ENCODE data around the gene LIN54.
"Not testable (repeated sequence)": the region's sequence is repeated elsewhere in the genome, so short reads cannot be mapped to it uniquely, and the experiment has no call there.

The LIN54 gene

DNA sequence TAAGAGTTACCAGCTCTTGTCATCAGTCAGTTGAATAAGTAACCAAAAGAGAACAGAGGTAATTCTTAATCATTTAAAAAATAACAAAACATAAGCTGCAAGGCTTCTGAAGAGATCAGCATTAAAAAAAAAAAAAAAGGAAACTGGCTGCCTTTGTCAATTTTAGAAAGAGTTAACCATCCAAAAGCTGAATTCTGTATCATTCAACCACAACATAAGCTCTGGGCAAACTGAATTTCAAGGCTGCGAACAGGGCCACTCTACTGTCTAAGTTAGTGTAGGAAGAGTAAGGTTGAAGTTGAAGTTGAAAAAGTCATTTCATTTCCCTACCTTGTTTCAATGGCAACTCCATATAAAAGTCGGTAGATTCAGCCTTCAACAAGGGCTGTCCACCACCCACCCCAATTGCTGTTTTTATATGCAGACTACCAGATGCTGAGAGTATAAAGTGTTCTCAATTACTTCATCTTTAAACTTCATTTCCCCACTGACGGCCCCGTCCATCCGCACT lies 1.1 kb upstream of the LIN54 start:
- FAIRE-seq: no peak

GRCh38 chr4:83010111-83010521 lies 507 bp downstream of the LIN54 start:
- FAIRE-seq: no peak

- no peak for FAIRE-seq
These were observed 1.1 kb downstream of the LIN54 start for GRCh38 chr4:83009529-83009928.

- FAIRE-seq: not testable (repeated sequence)
These were observed 7.4 kb downstream of the LIN54 start for GRCh38 chr4:83003044-83003791.

DNA sequence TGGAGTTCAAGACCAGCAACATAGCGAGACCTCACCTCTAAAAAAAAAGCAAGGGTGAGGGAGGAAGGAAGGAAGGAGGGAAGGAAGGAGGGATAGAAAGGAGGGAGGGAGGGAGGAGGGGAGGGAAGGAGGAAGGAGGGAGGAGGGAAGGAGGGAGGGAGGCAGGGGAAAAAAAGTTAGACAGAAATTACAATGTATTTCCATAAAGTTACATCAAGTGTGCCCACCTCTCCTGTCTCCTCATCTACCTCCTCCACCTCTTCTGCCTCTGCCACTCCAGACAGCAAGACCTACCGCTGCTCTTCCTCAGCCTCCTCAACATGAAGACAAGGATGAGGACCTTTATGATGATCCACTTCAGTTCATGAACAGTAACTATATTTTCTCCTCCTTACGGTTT lies 8.3 kb downstream of the LIN54 start:
- no peak for FAIRE-seq

GRCh38 chr4:82998898-82999297 lies 11.7 kb downstream of the LIN54 start:
- no peak for FAIRE-seq

GRCh38 chr4:82994834-82995233 lies 15.8 kb downstream of the LIN54 start:
- FAIRE-seq: no peak

- FAIRE-seq: no peak
These were observed 20.8 kb downstream of the LIN54 start for GRCh38 chr4:82989575-82990429.

GRCh38 chr4:82988323-82988832 lies 22.2 kb downstream of the LIN54 start:
- FAIRE-seq: no peak

GRCh38 chr4:82987519-82987918 lies 23.1 kb downstream of the LIN54 start:
- FAIRE-seq: not testable (repeated sequence)

DNA sequence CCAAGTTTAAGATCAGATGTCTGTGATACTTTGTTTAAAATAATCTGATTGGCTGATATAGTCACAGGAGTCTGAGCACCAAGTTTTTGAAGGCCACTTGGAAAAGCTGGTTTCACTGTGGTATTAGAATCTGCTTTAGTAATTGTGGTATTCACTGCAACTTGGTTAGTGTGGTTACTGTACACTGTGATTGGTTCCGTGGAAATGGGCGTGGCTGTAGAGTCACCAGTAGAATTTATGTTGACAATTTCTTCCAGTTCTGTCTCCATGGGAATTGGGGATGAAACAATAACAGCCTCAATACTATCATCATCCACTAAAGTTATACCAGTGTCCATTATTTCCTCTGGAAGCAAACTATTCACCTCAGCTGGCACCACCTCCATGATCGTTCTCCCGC lies 26.2 kb downstream of the LIN54 start:
- no peak for FAIRE-seq

DNA sequence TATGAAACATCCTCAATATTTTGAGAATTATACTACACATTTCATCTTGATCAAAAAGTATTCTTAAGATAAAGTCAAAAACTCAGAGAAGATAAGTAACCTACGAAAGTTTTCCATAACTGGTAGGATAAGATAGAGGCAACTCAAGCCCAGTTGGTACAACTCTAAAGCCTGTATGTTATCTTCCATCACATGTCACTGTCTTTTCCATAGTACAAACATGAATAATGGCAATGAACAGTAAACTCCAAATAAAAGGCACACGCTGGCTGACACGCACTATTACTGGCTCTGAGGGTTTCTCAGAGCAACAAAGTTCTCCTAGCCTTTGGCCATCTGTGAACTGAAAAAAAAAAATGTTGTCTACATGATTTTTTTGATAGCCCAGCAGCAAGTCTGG lies 27.2 kb downstream of the LIN54 start:
- FAIRE-seq: no peak

GRCh38 chr4:82981138-82981537 lies 29.5 kb downstream of the LIN54 start:
- FAIRE-seq: no peak

DNA sequence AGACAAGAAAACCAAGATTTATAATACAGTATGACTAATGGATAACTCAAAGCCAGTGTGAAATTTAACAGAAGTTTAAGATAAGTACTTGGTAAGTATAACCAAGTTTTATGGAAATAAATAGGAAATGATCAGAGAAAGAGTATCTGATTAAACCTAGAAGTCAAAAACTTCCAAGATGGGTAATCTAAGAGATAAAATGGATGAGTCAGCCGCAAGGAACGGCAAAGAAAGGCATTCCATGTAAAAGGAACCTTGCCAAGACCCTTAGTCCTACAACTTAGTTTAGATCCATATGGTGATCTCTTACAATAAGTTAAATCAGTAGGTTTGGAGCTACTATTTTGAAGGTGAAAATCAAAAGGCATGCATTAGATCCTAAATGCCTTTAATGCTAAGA lies 34.8 kb downstream of the LIN54 start:
- FAIRE-seq: no peak

GRCh38 chr4:82969414-82969813 lies 41.2 kb downstream of the LIN54 start:
- no peak for FAIRE-seq

GRCh38 chr4:82968972-82969371 lies 41.7 kb downstream of the LIN54 start:
- FAIRE-seq: no peak

- FAIRE-seq: no peak
These were observed 44.9 kb downstream of the LIN54 start for GRCh38 chr4:82965763-82966162.

DNA sequence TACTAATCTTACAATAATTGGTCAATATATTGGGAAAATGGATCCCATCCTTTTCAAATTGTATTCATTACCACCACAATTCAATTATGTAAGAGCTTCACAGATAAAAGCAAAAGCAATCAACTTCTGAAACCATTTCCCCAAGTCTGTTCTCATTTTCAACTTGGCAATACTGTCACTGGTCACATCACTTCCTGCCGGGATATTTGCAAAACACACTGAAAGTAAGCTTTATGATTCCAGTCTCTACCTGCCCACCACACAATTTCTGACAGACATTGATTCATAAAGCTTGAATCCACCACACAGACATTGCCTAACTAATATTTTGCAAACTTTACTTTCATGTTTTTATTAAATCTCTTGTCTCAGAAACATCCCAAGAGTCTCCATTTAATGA lies 53.6 kb downstream of the LIN54 start:
- FAIRE-seq: no peak

DNA sequence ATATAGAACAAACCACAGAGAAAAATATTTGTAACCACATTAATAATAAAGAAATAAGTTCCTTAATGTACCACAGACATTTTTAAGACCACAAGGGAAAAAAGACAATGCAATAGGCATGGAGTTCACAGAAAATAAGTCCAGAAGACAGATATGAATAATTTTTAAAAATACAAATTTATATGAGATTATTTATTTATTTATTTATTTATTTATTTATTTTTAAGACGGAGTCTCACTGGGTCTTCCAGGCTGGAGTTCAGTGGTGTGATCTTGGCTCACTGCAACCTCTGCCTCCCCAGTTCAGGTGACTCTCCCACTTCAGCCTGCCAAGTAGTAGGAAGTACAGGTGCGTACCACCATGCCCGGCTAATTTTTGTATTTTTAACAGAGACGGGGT lies 56.4 kb downstream of the LIN54 start:
- FAIRE-seq: no peak

- FAIRE-seq: no peak
These were observed 59.4 kb downstream of the LIN54 start for GRCh38 chr4:82951196-82951595.

DNA sequence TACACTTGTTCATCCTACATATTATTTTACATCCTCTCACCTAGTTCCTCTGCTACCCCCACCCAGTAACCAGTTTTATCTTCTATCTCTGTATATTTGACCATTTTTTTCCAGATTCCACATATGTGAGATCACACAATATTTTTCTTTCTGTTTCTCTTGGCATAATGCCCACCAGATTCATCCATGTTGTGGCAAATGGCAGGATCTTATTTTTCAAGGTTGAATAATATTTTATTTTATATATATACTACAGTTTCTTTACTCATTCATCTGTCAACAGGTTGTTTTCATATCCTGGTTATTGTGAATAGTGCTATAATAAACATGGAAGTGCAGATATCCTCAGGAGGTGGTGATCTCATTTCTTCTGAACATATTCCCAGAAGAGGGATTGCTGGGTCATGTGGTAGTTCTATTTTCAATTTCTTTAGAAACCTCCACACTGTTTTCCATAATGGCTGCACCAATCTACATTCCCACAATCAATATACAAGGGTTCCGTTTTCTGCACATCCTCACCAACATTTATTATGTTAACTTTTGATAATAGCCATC lies 61.9 kb downstream of the LIN54 start:
- no peak for FAIRE-seq

DNA sequence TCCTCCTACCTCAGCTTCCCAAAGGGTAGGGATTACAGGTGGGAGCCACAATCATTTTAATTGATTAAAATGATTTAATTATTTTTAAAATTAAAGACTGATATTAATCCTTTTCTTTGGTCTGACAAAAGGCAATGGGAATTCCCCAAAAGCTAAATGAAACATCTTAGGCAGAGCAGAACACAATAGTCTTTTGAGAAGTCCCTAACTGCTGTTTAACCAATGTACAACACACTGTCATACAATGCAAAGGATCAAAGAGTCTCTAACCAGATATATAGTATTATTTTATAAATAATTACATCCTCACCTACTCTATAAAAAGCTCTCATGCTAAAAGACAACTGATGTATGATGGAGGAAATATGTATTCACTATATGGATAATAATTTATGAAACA lies 63.1 kb downstream of the LIN54 start:
- no peak for FAIRE-seq

DNA sequence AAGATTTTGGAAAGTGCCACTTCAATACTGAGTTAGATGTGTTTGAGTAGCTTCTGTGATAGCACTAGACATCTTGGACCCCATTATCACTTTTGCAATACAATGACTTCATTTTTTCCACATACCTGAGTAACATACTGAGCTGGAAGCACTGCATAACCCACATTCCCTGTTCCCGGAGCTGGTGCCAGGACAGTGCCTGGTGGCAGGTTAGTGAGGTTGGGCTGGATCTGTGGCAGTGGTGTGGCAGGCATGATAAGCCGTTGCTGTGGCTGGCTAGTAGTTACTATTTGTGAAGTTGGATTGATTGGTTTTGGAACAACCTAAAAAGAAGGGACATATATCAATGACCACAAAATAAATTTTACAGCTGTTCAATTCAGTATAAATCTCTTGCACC lies 71.2 kb downstream of the LIN54 start:
- no peak for FAIRE-seq

DNA sequence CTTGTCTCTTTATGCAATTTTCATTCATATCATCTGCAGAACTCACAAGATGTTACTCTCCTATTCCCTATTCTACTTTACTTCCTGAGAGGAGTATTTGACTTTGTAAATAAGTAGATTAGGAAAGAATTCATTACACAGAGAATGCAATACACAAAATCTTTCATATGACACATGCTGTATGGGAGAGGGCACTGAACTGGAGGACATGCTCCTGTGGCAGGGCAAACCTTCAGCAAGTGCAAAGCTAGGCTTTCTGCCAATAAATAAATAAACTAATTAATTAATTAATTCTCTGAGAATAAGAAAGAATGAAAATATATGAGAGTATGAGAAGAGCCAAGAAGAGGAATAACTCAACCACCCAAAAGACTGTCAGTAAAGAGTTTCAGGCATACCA lies 76.2 kb downstream of the LIN54 start:
- FAIRE-seq: no peak
